Adipose tissue (tissue), 3 donors: ENCODE results near the gene GPD1. TPM values are rescaled to one million over a fixed set of nuclear protein-coding genes. Genes with fewer than 3 reads are reported as not detected.

Source experiments
- H3K27ac ChIP-seq: one replicate; pipeline ENCODE4 v1.5.1; 2013; ENCODE audit warnings: low read depth, low read length
- WGBS, 3 donors: extraction: QIAGEN DNeasy Blood & Tissue Kit; methylation state at CpG; one replicate each; pipeline ENCODE4 v1.1.7; 2013; 5-methylcytosine and 5-hydroxymethylcytosine counted together
- polyA plus RNA-seq, 3 donors: library from polyadenylated mRNA; stranded (reverse); fragments of 200-250 nt; gene quantifications; one replicate each; pipeline ENCODE4 v1.2.3, GENCODE V29; 2013
- donor health status: healthy with polysubstance abuse.
- donor health status: Bipolar disorder and iron deficiency.
- donor health status: healthy.

GPD1 gene
- 1,000 to 10,000 TPM in 1 of 3 donors, 100 to 1,000 TPM in 2; 119 to 1,308 (median 222) TPM for polyA plus RNA-seq

DNA sequence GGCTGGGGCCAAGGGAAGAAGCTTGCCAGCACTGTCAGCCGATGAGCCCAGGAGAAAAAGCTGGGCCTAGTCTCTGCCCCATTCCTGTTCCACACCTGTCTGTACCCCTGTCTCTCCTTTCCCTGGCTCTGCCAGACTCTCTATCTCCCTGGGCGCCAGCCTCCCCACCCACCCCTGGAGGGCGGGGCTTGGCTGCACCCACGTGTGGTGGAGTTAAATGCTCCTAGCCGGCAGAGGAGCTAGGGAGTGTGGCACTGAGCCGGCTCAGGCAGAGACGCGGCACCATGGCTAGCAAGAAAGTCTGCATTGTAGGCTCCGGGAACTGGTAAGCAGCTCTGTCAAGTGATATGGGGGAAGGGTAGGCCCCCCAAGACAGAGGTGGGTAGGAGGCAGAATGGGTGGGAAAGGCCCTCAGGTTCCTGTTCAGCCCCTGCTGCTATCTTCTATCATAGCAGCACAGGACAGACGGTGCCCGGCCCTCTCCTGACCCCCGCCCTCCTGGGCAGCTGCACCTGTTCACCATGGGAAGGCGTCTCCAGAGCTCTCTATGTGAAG is at the start of gene GPD1:
Gene GPD1 (plus strand): TSS at position 242 of the 555 bp plus-strand sequence. CDS start 43 bp downstream, at position 285.
- WGBS, 3 donors, result 11 to 38% (median 37%) methylated on average over 13 of the region's 13 CpGs
- no peak within 1 kb of the TSS for H3K27ac ChIP-seq

DNA sequence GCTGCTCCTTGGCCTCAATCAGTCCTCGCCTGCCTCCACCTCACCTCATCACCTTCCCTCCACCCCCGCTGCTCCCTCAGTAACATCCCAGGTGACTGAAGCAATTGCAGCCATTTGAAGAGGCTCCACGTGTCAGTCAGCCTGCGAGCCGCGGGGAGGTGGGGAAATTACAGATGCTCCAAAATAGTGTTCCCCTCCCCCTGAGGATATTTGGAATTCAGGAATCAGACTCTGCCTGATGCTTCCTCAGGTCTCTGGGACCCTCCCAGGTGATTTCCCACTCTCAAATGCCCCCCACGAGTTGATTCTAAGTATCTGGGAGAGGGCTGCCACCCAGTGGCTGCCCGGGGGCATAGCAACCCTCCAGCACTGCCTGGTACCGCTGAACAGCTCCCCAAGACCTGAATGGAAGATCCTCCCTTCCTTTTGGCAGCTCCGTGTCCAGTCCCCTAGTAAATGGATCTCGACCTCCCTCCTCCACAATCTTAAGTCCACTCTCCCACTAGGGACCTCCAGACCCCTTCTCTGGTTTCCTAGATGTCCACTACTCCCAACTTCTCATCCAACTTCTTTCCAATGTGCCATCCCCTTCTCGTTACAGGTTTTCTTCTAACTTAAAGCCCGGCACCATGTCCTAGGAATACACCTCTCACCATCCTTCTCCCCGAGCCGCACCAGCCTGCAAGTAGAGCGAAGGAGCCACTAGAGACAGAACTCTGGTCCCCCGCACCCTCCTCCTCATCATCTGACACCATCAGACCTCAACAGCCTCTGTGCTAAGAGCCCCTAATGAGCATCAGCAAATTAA is 47.8 kb upstream of the GPD1 start:
- 11 to 14% (median 11%) methylated on average over 17 of the region's 17 CpGs for WGBS, 3 donors
- H3K27ac ChIP-seq, result no peak overlapping the region

DNA sequence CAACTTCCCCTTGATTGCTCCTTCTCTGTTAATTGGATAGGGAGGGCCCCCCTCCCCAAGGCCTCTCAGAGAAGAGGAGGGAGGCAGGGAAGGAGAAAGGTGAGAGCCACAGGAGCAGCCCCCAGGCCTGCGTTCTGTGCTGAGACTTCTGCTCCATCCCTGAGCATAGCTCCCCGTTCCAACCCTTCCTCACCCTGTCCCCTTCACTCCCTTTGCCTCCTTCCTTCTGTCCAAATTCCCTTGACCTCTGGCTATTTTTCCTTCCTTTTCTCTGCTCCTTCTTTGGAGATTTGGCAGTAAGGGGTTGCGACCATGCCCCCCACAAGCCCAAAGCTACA is 47.2 kb upstream of the GPD1 start:
- H3K27ac ChIP-seq, result no peak overlapping the region

DNA sequence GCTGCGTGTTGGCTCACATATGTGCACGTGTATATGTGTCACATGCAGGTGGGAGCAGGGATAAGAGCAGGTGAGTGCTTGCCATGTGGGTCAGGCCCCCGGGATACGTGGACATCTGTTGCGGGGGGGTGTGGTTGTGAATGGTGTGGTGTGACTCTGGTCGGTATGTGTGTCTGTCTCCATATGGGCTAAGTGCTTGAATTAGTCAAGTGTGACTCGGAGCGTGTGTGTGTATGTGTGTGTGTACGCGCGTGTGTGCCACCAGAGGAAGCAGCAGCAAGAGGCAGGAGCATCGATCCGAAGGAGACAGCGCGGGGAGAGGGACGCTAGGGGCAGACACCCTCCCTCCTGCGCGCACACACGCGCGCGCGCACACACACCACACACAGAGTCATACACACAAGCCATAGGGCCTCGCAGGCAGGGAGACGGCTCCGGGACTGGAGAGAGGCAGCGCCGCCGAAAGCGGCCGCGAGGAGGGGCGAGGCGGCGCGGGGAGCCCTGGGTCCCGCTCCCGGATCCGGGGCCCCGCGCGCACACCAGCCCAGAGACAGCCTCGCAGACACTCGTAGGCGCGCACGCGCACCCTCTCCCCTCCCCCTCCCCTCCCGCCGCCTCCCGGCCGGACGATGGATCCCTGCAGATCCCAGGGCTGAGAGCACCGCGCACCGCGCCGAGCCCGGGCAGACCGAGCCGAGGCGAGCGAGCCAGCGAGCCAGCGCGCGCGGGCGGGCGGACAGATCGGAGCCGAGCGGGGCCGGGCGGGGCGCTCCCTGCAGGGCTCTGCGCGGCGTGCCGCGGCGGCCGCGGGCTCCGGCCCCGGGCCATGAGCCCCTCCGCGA is 46.6 kb upstream of the GPD1 start, which contains the start of gene ASIC1:
Gene ASIC1 (plus strand): TSS at position 597 of the 842 bp plus-strand sequence. CDS start 1,171 bp downstream, outside the sequence.
- H3K27ac ChIP-seq, result no peak within 1 kb of the TSS
- WGBS, 3 donors, result 1% methylated on average over 51 to 88 of the region's 88 CpGs

More for the DNA sequence above, 47.2 kb upstream of the GPD1 start:
- 15 to 31% (median 30%) methylated on average over 3 of the region's 3 CpGs for WGBS, 3 donors

DNA sequence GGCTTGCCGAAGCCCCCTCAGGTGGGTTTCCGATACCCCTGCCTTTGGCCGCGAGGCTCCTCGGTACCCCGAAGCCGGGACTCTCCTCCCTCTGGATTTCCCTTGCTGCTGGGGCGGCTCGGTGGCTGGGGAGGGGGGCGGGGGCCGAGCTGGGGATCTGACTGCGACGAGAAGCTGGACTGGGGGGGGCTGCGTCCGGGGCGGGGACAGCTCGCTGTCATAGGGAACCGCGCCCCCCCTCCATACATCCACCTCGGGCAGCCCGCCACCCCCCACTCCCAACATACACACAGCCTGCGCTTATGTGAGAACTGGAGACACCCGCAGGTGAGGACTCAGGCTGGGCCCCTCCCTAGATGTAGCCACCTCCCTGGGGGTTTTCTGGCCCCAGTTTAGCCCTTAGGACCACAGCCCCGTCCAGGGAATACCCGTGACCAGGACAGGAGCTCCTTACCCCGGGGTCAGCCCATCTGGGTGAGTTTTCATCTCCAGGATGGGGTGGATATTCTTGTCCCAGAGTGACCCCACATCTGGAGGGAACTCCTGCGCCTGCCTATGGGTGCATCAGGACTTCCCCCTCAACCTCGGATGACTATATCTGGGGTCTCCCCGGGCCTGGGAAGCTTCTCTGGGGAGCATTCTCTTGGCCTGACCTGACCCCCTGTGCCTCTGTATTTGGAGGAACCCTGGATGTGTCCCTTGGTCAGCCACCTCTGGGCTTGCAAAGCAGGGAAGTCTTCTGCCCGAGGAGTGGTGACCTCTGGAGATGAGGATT is 45.7 kb upstream of the GPD1 start:
- 19 to 48% (median 19%) methylated on average over 12 to 30 of the region's 30 CpGs for WGBS, 3 donors
- no peak overlapping the region for H3K27ac ChIP-seq

GRCh38 chr12:50058743-50059312 is 45.0 kb upstream of the GPD1 start:
- whole genome bisulfite sequencing, 3 donors, result 90 to 92% (median 91%) methylated on average over 15 of the region's 15 CpGs
- no peak overlapping the region for H3K27ac ChIP-seq

DNA sequence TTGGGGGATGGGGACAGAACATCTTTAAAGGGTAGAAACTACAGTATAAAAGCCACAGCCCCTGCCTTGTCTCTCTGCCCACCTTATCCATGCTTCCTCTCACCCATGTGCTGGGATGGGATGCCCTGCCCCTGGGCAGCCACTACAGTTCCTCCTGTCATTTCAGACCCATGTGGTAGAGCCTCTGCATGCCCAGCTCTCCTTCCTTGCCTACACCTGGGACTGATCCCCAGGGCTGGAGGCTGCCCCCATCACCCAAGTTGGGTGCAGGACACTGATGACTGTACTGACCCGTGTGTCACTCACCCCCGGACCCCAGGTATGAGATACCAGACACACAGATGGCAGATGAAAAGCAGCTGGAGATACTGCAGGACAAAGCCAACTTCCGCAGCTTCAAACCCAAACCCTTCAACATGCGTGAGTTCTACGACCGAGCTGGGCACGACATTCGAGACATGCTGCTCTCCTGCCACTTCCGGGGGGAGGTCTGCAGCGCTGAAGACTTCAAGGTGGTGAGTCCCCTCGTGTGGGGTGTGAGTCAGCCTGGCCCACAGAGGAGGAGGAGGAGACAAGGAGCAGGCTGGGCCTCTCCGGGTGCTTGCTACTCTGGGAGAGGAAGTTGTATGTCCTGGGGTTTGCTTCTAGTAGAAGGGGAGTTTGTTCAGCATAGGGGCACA is 44.2 kb upstream of the GPD1 start:
- WGBS, 3 donors, result 55 to 79% (median 64%) methylated on average over 12 of the region's 12 CpGs
- no peak overlapping the region for H3K27ac ChIP-seq

- H3K27ac ChIP-seq, result no peak overlapping the region
- 66 to 69% (median 67%) methylated on average over 4 of the region's 4 CpGs for WGBS, 3 donors
Measured at GRCh38 chr12:50060120-50060468, 43.7 kb upstream of the GPD1 start.

GRCh38 chr12:50061171-50061570 is 42.6 kb upstream of the GPD1 start:
- WGBS, 3 donors, result 79 to 92% (median 81%) methylated on average over 2 of the region's 2 CpGs
- no peak overlapping the region for H3K27ac ChIP-seq

DNA sequence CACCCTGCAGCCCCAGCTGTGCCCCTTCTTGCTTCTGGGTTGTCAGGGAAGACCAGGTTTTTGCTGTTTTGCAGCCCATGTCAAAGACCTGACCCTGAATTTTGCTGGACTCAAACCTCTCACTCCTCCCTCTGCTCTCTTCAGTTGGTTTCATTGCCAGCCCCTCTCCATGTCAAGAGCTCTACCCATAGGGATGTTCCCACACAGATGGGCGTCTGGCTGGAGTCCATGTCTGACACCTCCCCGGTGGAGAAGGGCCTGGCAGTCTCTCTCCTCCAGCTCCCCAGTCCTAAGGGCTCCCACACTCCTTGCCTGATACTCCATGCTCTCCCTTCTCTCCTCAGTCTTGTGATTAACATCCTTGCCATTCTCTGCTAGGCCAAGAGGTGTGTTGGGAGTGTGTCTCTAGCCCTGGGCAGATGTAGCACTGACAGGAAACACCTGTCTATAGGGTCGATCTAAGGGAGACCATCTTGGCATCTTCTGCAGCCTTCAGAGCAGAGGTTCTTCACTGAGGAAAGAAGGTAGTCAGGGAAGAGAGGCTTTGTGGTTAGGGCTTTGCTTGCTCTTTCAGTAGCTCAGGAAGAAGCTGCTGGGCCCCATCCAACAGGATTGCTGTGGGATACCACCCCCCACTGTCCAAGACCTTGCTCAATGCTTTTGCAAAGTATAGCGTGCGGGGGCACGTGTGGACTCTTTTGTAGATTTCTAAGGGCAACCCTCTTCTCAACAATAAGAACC is 41.7 kb upstream of the GPD1 start:
- 49 to 69% (median 57%) methylated on average over 6 of the region's 6 CpGs for WGBS, 3 donors
- no peak overlapping the region for H3K27ac ChIP-seq

DNA sequence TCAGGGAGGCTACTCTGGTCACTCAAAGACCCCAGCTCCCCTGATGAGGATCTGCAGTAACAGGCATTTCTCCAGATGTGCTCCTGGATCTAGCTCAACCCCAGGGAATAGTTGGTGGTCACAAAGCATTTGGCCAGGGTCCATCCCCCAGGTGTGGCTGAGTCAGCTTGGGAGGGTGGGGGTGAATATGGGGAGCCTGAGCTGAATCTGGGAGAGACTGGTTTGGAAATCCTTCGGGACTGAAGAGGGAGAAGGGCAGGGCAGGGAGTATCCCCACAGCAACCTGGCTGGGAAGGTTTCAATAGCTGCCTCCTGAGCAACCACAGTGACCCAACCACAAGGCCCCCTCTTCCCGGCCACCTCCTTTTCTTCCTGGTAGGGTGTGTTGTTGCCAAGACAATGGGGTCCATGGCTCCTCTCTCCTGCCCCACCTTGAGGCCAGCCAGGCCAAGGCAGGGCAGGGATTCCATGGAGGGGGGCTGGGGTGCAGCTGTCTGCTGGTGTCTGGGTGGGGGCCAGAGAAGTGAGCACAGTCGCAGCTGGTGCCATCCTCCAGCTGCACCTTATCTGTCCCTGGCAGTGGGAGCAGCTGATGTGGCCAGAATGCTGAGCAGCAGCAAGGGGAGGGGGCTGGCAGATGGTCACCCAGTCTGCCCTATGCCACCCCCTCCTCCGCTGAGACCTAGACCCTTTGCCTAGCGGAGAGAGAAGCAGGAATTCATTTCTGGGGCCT is 40.9 kb upstream of the GPD1 start:
- H3K27ac ChIP-seq, result no peak overlapping the region
- WGBS, 3 donors, result 86 to 90% (median 87%) methylated on average over 4 to 5 of the region's 5 CpGs

GRCh38 chr12:50065726-50066310 is 38.0 kb upstream of the GPD1 start:
- 78 to 80% (median 80%) methylated on average over 3 of the region's 3 CpGs for WGBS, 3 donors
- H3K27ac ChIP-seq, result no peak overlapping the region

DNA sequence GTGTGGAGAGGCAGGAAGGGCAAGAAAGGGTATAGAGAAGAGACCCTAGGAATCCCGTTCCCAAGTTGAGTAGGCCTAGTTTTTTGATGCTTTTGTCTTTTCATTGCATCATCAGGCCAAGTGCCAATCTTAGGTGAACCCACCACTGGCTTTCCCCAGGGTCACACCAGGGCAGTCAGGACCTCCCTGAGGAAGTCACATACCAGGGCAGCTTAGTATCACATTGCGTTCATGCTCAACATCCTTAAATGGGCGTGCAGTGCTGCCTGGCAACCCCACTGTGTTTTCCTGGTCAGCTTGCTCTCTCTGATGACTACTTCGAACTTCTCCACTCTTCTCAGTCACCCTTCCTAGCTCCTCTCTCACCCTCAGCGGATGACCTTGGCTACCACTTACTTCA is 37.4 kb upstream of the GPD1 start:
- WGBS, 3 donors, result 58 to 63% (median 58%) methylated on average over 5 of the region's 5 CpGs
- no peak overlapping the region for H3K27ac ChIP-seq

DNA sequence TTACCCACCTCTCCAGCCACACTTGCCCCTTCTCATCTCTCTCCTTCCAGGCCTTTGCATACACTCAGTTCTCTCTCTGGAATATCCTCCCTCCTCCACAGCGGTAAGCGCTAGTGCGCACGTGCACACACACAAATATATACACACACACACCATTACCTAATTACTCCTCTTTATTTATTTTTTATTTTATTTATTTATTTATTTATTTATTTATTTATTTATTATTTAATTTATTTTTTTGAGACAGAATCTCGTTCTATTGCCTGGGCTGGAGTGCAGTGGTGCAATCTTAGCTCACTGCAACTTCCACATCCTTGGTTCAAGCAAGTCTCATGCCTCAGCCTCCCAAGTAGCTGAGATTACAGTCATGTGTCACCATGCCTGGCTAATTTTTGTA is 34.7 kb upstream of the GPD1 start:
- no peak overlapping the region for H3K27ac ChIP-seq
- 91 to 98% (median 91%) methylated on average over 5 of the region's 5 CpGs for WGBS, 3 donors

- 94 to 98% (median 95%) methylated on average over 3 of the region's 3 CpGs for WGBS, 3 donors
Measured at GRCh38 chr12:50069539-50069938, 34.3 kb upstream of the GPD1 start.

More at GRCh38 chr12:50069539-50069938, 34.3 kb upstream of the GPD1 start:
- no peak overlapping the region for H3K27ac ChIP-seq
